CD4-positive, alpha-beta T cell (primary cell): ENCODE results near the gene COL28A1. TPM values are rescaled to one million over a fixed set of nuclear protein-coding genes. Genes with fewer than 3 reads are reported as not detected.

Experiments used
- ATAC-seq: fragments of 200-7000 bp; cut with Tn5 transposase; one replicate; pipeline ENCODE4 v1.10.0; 2022; ENCODE audit warnings: mild to moderate bottlenecking; ENCODE audit not compliant: poor library complexity
- CTCF ChIA-PET: fragments of 350-600 bp; sonication (Branson Sonifier 250); formaldehyde crosslinking; loops from one replicate; lab custom pipeline; 2021; ENCODE audit warnings: antibody characterized with exemption, inconsistent platforms; lab: Charles Lee
- POLR2A ChIA-PET: fragments of 350-600 bp; sonication (Branson Sonifier 250); formaldehyde crosslinking; loops from one replicate; lab custom pipeline; 2021; ENCODE audit warnings: antibody characterized with exemption, inconsistent platforms; lab: Charles Lee
- DNase-seq, 14 experiments: peaks; one replicate each; pipeline ENCODE4 v3.0.0-alpha.2; 2013 to 2020; ENCODE audit warnings: mixed read lengths in 2 of 14
- H3K27ac ChIP-seq, 2 donors: one replicate each; pipeline versions ENCODE4 v1.5.1 to v1.7.0; 2013; ENCODE audit warnings: low read length in 2 of 2, low read depth in 1 of 2, mild to moderate bottlenecking in 1 of 2
- H3K27me3 ChIP-seq, 2 experiments: 1 replicate in 1 of 2; 2 replicates in 1 of 2; pipeline versions ENCODE4 v1.6.1 to v1.7.0; 2013; ENCODE audit warnings: low read length in 2 of 2, control low read depth in 1 of 2, mild to moderate bottlenecking in 1 of 2, moderate library complexity in 1 of 2; ENCODE audit not compliant: insufficient read depth in 2 of 2, control insufficient read depth in 1 of 2
- H3K36me3 ChIP-seq: one replicate; pipeline ENCODE4 v1.6.1; 2013; ENCODE audit warnings: low read length, control low read depth; ENCODE audit not compliant: insufficient read depth
- H3K4me1 ChIP-seq: one replicate; pipeline ENCODE4 v1.6.1; 2013; ENCODE audit warnings: low read length, control low read depth; ENCODE audit not compliant: insufficient read depth
- H3K4me3 ChIP-seq: one replicate; pipeline ENCODE4 v1.5.1; 2013; ENCODE audit warnings: mild to moderate bottlenecking, low read length, moderate library complexity
- H3K9me3 ChIP-seq, 2 experiments: 1 replicate in 1 of 2; 2 replicates in 1 of 2; pipeline versions ENCODE4 v1.6.1 to v1.7.0; 2013; ENCODE audit warnings: low read length in 2 of 2, mild to moderate bottlenecking in 2 of 2, control low read depth in 1 of 2, moderate library complexity in 1 of 2; ENCODE audit not compliant: control insufficient read depth in 1 of 2, insufficient read depth in 1 of 2
- H3K27ac Mint-ChIP-seq: one replicate; pipeline ENCODE4 v1.8.0; 2020; ENCODE audit warnings: mixed read lengths
- H3K27me3 Mint-ChIP-seq: one replicate; pipeline ENCODE4 v1.8.0; 2021; ENCODE audit warnings: mixed read lengths
- H3K36me3 Mint-ChIP-seq: one replicate; pipeline ENCODE4 v1.8.0; 2021; ENCODE audit warnings: low read depth, mixed read lengths
- H3K4me1 Mint-ChIP-seq: one replicate; pipeline ENCODE4 v1.8.0; 2021; ENCODE audit warnings: low read depth, mixed read lengths
- H3K4me3 Mint-ChIP-seq: one replicate; pipeline ENCODE4 v1.8.0; 2020; ENCODE audit warnings: mild to moderate bottlenecking, mixed read lengths
- H3K9me3 Mint-ChIP-seq: one replicate; pipeline ENCODE4 v1.8.0; 2020; ENCODE audit warnings: mixed read lengths
- CTCF ChIP-seq: fragments of 200-600 bp; IDR thresholded peaks from one replicate; pipeline ENCODE4 v1.8.0; 2022; ENCODE audit warnings: antibody characterized with exemption, mild to moderate bottlenecking
- intact Hi-C, 2 experiments: fragments of 100-400 bp; cut with DNase I in 1 of 2; cut with micrococcal nuclease in 1 of 2; formaldehyde crosslinking; loops; one replicate each; pipeline versions ENCODE4 v1.15.1 to v1.9.0; 2023 to 2025; cut with DNase I, micrococcal nuclease
- total RNA-seq, 174 experiments: library from RNA in 2 of 174; stranded (reverse) in 2 of 174; gene quantifications; one replicate each; pipeline ENCODE4 v1.2.3 and lab custom pipeline; 2021 to 2026

The COL28A1 gene
- total RNA-seq, 2 experiments from 2014 or later = 0.22 TPM; not detected in 1

DNA sequence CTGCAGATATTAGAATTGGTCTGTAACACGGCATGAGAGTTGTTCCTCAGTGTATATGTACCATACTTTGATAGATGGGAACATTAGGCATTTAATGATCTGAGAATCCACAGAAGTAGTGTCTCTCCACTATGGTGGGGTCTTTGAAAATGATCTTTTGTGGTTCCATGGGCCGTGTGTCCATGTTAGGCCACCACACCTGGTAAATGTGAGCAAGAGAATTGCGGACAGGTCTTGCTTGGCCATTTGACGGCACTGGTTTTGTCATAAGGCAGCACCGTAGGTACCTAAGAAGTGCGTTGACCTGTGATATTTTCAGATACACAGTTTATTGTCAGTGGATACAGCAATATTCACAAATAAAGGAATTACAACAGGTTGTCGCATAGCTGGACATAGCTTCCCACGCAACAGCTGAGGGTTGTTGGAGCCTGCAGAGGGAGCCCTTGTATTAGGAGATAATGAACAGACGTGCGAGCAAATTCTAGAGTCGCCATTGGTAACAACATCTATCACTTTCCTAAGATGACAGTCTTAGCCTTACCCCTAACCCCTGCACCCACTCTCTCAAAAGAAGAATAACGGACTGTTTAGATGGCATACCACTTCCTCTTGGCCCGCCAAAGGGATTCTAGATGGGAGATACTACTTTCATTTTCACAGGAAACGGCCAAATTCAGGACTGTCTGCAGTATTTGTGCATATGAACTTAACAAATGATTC is 111.4 kb downstream of the COL28A1 start:
- Mint-ChIP-seq H3K27me3 (no peaks in the 10 kb centered on the region), H3K27ac (peak overlapping the region; percentile 19), H3K36me3 (no peaks in the 10 kb centered on the region), H3K9me3 (no peaks in the 10 kb centered on the region), H3K4me3 (peak overlapping the region; percentile 90), H3K4me1 (no peaks in the 10 kb centered on the region)
- Histone ChIP-seq H3K36me3 (no peaks in the 10 kb centered on the region), H3K9me3 (no peaks in the 10 kb centered on the region), H3K27me3 (no peaks in the 10 kb centered on the region), H3K4me1 (no peaks in the 10 kb centered on the region), H3K4me3 (peak overlapping the region; percentile 55), H3K27ac (no peak overlapping the region)
- DNase-seq (peak in 13 of 14 experiments; percentile 5 to 65 (median 19)), ATAC-seq (peak; percentile 67)
- ChIA-PET POLR2A (interaction anchor here (1.0 kb wide), 1 partner anchor 243 kb away, joined by 3 read pairs; no protein-coding TSS in a partner anchor), CTCF (interaction anchor here (0.6 kb wide), 1 partner anchor 144 kb away, joined by 3 read pairs; no protein-coding TSS in a partner anchor)
- intact Hi-C loops = loop anchor here (5.0 kb wide), 4 partner anchors 118 to 793 kb away; no protein-coding TSS in a partner anchor
- TF ChIP-seq CTCF = peak; percentile 56

- ChIA-PET CTCF (interaction anchor here (1.0 kb wide), 1 partner anchor 94 kb away, joined by 3 read pairs; no protein-coding TSS in a partner anchor), POLR2A (no interaction called here)
- Histone ChIP-seq H3K36me3 (no peaks in the 10 kb centered on the region), H3K27me3 (no peaks in the 10 kb centered on the region), H3K27ac (no peak overlapping the region), H3K4me1 (no peaks in the 10 kb centered on the region), H3K9me3 (no peaks in the 10 kb centered on the region), H3K4me3 (no peak overlapping the region)
- no peaks in the 10 kb centered on the region for H3K4me1 Mint-ChIP-seq
- H3K27ac Mint-ChIP-seq = no peak overlapping the region
- H3K4me3 Mint-ChIP-seq = no peak overlapping the region
- no peak for TF ChIP-seq CTCF
- intact Hi-C loops = loop anchor here (5.0 kb wide), 4 partner anchors 120 to 795 kb away; no protein-coding TSS in a partner anchor
- no peak for ATAC-seq
- no peaks in the 10 kb centered on the region for H3K9me3 Mint-ChIP-seq
- H3K27me3 Mint-ChIP-seq = no peaks in the 10 kb centered on the region
- DNase-seq = no peak
- no peaks in the 10 kb centered on the region for H3K36me3 Mint-ChIP-seq
These were observed 113.0 kb downstream of the COL28A1 start for GRCh38 chr7:7422641-7423040.

DNA sequence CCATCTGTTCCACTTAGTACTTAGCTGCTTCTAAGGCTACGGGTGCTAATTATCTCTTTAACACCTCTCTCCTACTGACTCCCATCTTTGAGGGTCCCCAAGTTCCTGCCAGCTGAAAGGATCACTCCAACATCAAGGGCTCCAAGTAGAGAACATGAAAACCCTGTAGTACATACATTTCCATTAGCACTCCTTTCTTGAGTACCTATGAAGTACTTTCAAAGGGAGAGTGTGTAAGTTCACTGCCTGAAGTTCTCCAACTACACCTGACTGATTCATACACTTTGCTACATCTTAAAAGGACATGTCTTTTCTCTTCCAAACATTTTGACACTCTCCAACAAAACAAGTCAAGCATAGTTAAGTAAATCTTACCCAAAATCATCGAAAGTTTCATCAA is 113.8 kb downstream of the COL28A1 start:
- ChIA-PET CTCF (no interaction called here), POLR2A (interaction anchor here (0.6 kb wide), 1 partner anchor 256 kb away, joined by 3 read pairs; no protein-coding TSS in a partner anchor)
- H3K27me3 Mint-ChIP-seq = no peaks in the 10 kb centered on the region
- no peaks in the 10 kb centered on the region for H3K27me3 ChIP-seq
- no peak for DNase-seq
- no peaks in the 10 kb centered on the region for H3K36me3 ChIP-seq
- TF ChIP-seq CTCF = no peak
- no peak overlapping the region for H3K4me3 Mint-ChIP-seq
- no peak overlapping the region for H3K27ac Mint-ChIP-seq
- H3K27ac ChIP-seq = no peak overlapping the region
- H3K36me3 Mint-ChIP-seq = no peaks in the 10 kb centered on the region
- H3K4me1 ChIP-seq = no peaks in the 10 kb centered on the region
- H3K9me3 Mint-ChIP-seq = no peaks in the 10 kb centered on the region
- peaks cover 3% of the 10 kb centered on the region for H3K4me1 Mint-ChIP-seq
- no peak overlapping the region for H3K4me3 ChIP-seq
- intact Hi-C loops = loop anchor here (5.0 kb wide), 4 partner anchors 120 to 795 kb away; no protein-coding TSS in a partner anchor
- ATAC-seq = no peak
- no peaks in the 10 kb centered on the region for H3K9me3 ChIP-seq
